HG03196 (cell line): Measurements from ENCODE around the gene DDIT4.
"Not testable (repeated sequence)": the region's sequence is repeated elsewhere in the genome, so short reads cannot be mapped to it uniquely, and the experiment has no call there.

Source experiments
- ATAC-seq: cut with Tn5 transposase; IDR thresholded peaks from one replicate; pipeline ENCODE4 v1.9.1; 2021; ENCODE audit not compliant: unreplicated experiment

The DDIT4 gene

GRCh38 chr10:72248468-72249151 is 25.1 kb upstream of the DDIT4 start:
- ATAC-seq, result peak; percentile 88

GRCh38 chr10:72249176-72249862 is 24.4 kb upstream of the DDIT4 start:
- ATAC-seq, result not testable (repeated sequence)

- ATAC-seq, result no peak
Observed at GRCh38 chr10:72250666-72251065, 23.1 kb upstream of the DDIT4 start.

GRCh38 chr10:72251635-72252034 is 22.1 kb upstream of the DDIT4 start:
- ATAC-seq, result no peak

GRCh38 chr10:72252972-72253371 is 20.8 kb upstream of the DDIT4 start:
- no peak for ATAC-seq

GRCh38 chr10:72253578-72253977 is 20.1 kb upstream of the DDIT4 start:
- no peak for ATAC-seq

- ATAC-seq, result no peak
Observed at GRCh38 chr10:72254813-72255568, 18.7 kb upstream of the DDIT4 start.

- ATAC-seq, result no peak
Observed at GRCh38 chr10:72255977-72256729, 17.6 kb upstream of the DDIT4 start.

- no peak for ATAC-seq
Observed at GRCh38 chr10:72257051-72257892, 16.5 kb upstream of the DDIT4 start.

GRCh38 chr10:72258617-72259016 is 15.1 kb upstream of the DDIT4 start:
- no peak for ATAC-seq

GRCh38 chr10:72259491-72260238 is 14.1 kb upstream of the DDIT4 start:
- no peak for ATAC-seq

- peak; percentile 49 for ATAC-seq
Observed at GRCh38 chr10:72260239-72260975, 13.3 kb upstream of the DDIT4 start.

GRCh38 chr10:72260976-72261783 is 12.5 kb upstream of the DDIT4 start:
- ATAC-seq, result peak; percentile 51

- ATAC-seq, result peak; percentile 9
Observed at GRCh38 chr10:72261784-72262404, 11.8 kb upstream of the DDIT4 start.

GRCh38 chr10:72263613-72264241 is 10.0 kb upstream of the DDIT4 start:
- no peak for ATAC-seq

GRCh38 chr10:72264536-72264935 is 9.2 kb upstream of the DDIT4 start:
- no peak for ATAC-seq

- ATAC-seq, result no peak
Observed at GRCh38 chr10:72265508-72265907, 8.2 kb upstream of the DDIT4 start.
